Stimulated activated CD8-positive, alpha-beta memory T cell treated with anti-CD3 and anti-CD28 coated beads, Interleukin-4, amount 100 ng/mL, for 24 hours (primary cell): ENCODE measurements around the gene SP4.
"Not testable (repeated sequence)": the region's sequence is repeated elsewhere in the genome, so short reads cannot be mapped to it uniquely, and the experiment has no call there.

Experiments
- DNase-seq: peaks from one replicate; pipeline ENCODE4 v3.0.0-alpha.2; 2020; ENCODE audit warnings: low read depth

SP4 gene

GRCh38 chr7:21526007-21526406 is 98.1 kb downstream of the SP4 start:
- no peak for DNase-seq

- no peak for DNase-seq
Observed at GRCh38 chr7:21526448-21526847, 98.6 kb downstream of the SP4 start.

- not testable (repeated sequence) for DNase-seq
Observed at GRCh38 chr7:21532485-21532884, 104.6 kb downstream of the SP4 start.

- DNase-seq: not testable (repeated sequence)
Observed at GRCh38 chr7:21533646-21534045, 105.8 kb downstream of the SP4 start.

- not testable (repeated sequence) for DNase-seq
Observed at GRCh38 chr7:21536445-21537118, 108.7 kb downstream of the SP4 start.

GRCh38 chr7:21538936-21539495 is 111.1 kb downstream of the SP4 start:
- DNase-seq: no peak

GRCh38 chr7:21542891-21543527 is 115.1 kb downstream of the SP4 start, which contains the start of gene DNAH11:
DNAH11 (plus strand) TSS chr7:21543039; CDS start chr7:21543246, 207 bp downstream.
- no peak for DNase-seq

GRCh38 chr7:21543528-21544302 is 115.8 kb downstream of the SP4 start:
- DNase-seq: no peak

- no peak for DNase-seq
Observed at GRCh38 chr7:21544303-21544656, 116.4 kb downstream of the SP4 start.

GRCh38 chr7:21544715-21545114 is 116.8 kb downstream of the SP4 start:
- DNase-seq: no peak

- no peak for DNase-seq
Observed at GRCh38 chr7:21547501-21547900, 119.6 kb downstream of the SP4 start.

GRCh38 chr7:21548491-21548890 is 120.6 kb downstream of the SP4 start:
- DNase-seq: no peak

GRCh38 chr7:21550076-21550475 is 122.2 kb downstream of the SP4 start:
- DNase-seq: no peak

GRCh38 chr7:21550821-21551531 is 123.1 kb downstream of the SP4 start:
- no peak for DNase-seq

GRCh38 chr7:21562385-21562784 is 134.5 kb downstream of the SP4 start:
- DNase-seq: no peak
